ENCODE data around the gene LUZP1.

Gene LUZP1

DNA sequence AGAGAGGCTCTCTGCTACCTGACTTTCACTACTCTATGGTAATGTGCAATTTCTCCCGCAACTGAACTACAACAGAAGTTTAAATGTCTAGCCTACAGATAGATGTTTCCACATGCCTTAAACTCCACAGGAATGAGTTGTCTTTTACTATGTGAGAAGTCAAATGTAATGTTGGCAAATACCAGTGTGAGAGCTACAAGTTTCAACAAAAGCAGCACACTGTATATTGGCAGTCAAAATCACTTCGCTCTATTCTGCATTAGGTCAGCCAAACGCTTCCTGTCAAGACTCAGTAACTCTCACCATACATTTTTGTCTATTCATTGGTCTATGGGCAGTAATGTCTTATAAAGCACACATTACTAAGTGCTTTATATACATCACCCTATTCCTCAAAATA, 41.9 kb downstream of the LUZP1 start:
- Histone ChIP-seq H3K27me3 (ENCODE audit: insufficient read depth, low read depth, severe bottlenecking) (no peaks in the 10 kb centered on the region), H3K4me3 (ENCODE audit: low read depth, low read length) (no peak overlapping the region), H3K9me3 (ENCODE audit: severe bottlenecking) (no peaks in the 10 kb centered on the region), H3K36me3 (no peaks in the 10 kb centered on the region), H3K27ac (no peak overlapping the region)
- TF ChIP-seq, protein P1, sequence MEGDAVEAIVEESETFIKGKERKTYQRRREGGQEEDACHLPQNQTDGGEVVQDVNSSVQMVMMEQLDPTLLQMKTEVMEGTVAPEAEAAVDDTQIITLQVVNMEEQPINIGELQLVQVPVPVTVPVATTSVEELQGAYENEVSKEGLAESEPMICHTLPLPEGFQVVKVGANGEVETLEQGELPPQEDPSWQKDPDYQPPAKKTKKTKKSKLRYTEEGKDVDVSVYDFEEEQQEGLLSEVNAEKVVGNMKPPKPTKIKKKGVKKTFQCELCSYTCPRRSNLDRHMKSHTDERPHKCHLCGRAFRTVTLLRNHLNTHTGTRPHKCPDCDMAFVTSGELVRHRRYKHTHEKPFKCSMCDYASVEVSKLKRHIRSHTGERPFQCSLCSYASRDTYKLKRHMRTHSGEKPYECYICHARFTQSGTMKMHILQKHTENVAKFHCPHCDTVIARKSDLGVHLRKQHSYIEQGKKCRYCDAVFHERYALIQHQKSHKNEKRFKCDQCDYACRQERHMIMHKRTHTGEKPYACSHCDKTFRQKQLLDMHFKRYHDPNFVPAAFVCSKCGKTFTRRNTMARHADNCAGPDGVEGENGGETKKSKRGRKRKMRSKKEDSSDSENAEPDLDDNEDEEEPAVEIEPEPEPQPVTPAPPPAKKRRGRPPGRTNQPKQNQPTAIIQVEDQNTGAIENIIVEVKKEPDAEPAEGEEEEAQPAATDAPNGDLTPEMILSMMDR (IDR thresholded peaks at IDR 0.05; ENCODE audit: low read depth, low read length): no peak
- no peak for DNase-seq

DNA sequence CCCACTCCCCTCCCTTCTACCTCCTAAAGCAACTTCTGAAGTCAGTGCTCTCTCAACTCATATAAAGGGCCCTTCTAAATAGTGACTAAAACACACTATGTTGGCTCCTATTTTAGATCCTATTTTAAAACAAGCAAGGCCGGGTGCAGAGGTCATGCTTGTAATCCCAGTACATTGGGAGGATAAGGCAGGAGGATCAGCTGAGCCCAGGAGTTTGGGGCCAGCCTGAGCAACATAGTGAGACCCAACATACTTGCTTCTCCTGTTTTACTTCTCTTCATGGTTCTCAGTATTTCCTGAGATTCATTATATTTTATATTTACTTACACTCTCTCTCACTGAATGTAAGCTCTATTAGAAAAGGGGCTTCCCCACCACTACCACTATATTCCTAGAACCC, 42.5 kb downstream of the LUZP1 start:
- no peak for DNase-seq
- H3K4me3 ChIP-seq (ENCODE audit: low read depth, low read length): no peak overlapping the region
- TF ChIP-seq, protein P1 (IDR thresholded peaks at IDR 0.05; ENCODE audit: low read depth, low read length): no peak
- no peaks in the 10 kb centered on the region for H3K36me3 ChIP-seq
- H3K9me3 ChIP-seq (ENCODE audit: severe bottlenecking): no peaks in the 10 kb centered on the region
- H3K27me3 ChIP-seq (ENCODE audit: insufficient read depth, low read depth, severe bottlenecking): no peaks in the 10 kb centered on the region
- H3K27ac ChIP-seq: no peak overlapping the region

DNA sequence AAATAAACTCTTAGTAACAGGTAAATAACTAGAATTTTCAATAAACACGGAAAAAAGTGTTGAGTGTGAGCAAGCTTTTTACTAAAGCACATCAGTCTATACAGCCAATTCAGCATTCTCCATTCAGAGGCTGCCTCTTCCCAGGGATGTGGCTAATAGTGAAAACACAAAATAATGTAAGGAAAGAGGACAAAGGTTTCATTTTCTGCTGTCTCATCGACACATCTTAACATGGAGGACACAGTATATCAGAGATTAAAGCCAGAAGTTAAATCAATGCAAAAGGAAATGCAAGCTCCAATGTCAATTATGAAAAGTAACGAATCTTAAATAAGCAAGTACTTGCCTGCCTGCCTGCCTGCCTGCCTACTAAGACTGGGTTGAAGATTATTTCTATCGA, 43.2 kb downstream of the LUZP1 start:
- Histone ChIP-seq H3K36me3 (no peaks in the 10 kb centered on the region), H3K9me3 (ENCODE audit: severe bottlenecking) (no peaks in the 10 kb centered on the region), H3K27ac (no peak overlapping the region), H3K4me3 (ENCODE audit: low read depth, low read length) (no peak overlapping the region), H3K27me3 (ENCODE audit: insufficient read depth, low read depth, severe bottlenecking) (no peaks in the 10 kb centered on the region)
- no peak for DNase-seq
- TF ChIP-seq, protein P1 (IDR thresholded peaks at IDR 0.05; ENCODE audit: low read depth, low read length): no peak

DNA sequence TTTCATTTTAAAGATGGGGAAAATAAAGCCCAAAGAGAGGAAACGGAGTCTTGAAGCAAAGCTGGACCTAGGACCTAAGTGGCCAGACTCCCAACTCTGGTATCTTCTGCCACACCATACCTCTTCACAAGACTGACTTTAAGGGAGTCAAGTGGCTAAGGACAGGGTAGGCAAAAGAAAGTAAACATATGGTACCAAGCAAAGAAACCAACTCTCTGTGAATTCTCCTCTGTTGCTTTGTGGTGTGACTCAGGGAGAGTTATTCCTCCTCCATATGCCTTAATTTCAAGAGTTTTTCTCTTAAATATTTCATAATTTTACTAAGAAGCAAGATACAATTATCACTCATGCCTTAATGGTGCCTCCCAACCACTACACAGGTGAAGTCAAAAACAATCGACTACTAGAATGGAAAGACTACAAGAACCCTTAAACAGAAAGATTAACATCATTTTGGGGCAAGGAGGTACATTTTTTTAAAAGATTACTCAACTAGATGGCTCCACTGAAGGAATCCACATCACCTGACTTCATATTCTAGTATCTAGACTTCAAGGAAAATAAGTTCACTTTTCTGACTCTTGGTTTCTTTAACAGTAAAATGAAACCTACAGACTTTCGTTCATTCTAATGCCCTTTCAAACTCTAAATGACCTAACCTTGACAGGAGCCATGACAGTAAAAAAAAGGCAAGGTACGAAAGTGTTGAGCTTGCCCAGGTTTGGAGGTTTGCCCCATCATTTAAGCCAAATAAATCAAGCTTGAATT, 44.2 kb downstream of the LUZP1 start:
- no peaks in the 10 kb centered on the region for H3K9me3 ChIP-seq (ENCODE audit: severe bottlenecking)
- H3K27ac ChIP-seq: no peak overlapping the region
- TF ChIP-seq, protein P1 (IDR thresholded peaks at IDR 0.05; ENCODE audit: low read depth, low read length): no peak
- no peaks in the 10 kb centered on the region for H3K27me3 ChIP-seq (ENCODE audit: insufficient read depth, low read depth, severe bottlenecking)
- H3K36me3 ChIP-seq: no peaks in the 10 kb centered on the region
- DNase-seq: no peak
- no peak overlapping the region for H3K4me3 ChIP-seq (ENCODE audit: low read depth, low read length)

DNA sequence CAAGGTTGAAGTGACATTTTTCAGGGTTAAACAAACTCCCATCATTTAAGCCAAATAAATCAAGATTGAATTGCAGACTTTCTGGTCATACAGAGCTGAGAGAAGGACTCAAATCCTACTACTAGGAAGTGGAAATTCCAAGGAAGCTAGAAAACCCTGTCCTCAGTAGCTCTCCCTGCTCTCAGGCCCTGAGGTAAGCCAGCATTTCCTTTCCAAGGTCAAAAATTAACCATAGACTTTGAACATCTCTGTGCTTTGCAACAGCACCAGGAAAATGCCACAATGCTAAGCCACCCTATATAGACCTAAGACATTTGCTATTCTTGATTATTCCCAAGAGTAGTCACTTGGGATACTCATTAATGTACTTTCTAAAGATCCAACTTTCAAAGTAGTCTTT, 45.1 kb downstream of the LUZP1 start:
- TF ChIP-seq, protein P1 (IDR thresholded peaks at IDR 0.05; ENCODE audit: low read depth, low read length): no peak
- no peak overlapping the region for H3K27ac ChIP-seq
- no peaks in the 10 kb centered on the region for H3K27me3 ChIP-seq (ENCODE audit: insufficient read depth, low read depth, severe bottlenecking)
- no peaks in the 10 kb centered on the region for H3K36me3 ChIP-seq
- no peaks in the 10 kb centered on the region for H3K9me3 ChIP-seq (ENCODE audit: severe bottlenecking)
- no peak for DNase-seq
- no peak overlapping the region for H3K4me3 ChIP-seq (ENCODE audit: low read depth, low read length)

DNA sequence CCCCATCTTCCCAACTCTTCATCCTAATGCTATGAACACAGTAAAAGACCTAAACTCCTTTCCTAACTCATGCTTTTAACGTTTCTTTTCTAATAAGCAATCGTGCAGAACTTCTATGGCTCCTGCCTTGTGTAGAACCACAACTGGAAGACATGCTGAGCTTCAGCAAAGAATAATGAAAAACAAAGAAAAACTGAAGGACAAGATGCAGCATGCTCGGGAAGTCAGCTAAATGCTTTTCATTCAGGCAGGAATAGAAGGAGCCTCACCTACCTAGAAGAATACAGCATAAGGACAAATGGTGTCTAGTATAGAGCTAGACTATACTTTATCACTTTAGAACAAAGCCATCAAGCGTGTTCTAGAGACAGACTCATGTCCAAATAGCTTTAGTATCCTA, 45.9 kb downstream of the LUZP1 start:
- no peak for DNase-seq
- H3K36me3 ChIP-seq: no peaks in the 10 kb centered on the region
- no peaks in the 10 kb centered on the region for H3K27me3 ChIP-seq (ENCODE audit: insufficient read depth, low read depth, severe bottlenecking)
- TF ChIP-seq, protein P1 (IDR thresholded peaks at IDR 0.05; ENCODE audit: low read depth, low read length): no peak
- no peak overlapping the region for H3K4me3 ChIP-seq (ENCODE audit: low read depth, low read length)
- H3K9me3 ChIP-seq (ENCODE audit: severe bottlenecking): no peaks in the 10 kb centered on the region
- H3K27ac ChIP-seq: no peak overlapping the region

All from WERI-Rb-1 (cell line).